H1 (cell line): ENCODE data around the gene CCDC141. TPM values are rescaled to one million over a fixed set of nuclear protein-coding genes. Genes with fewer than 3 reads are reported as not detected.

Experiments used
- RBBP5 ChIP-seq: IDR thresholded peaks from 2 replicates; pipeline ENCODE4 v1.7.1; 2012; ENCODE audit warnings: low read depth, mild to moderate bottlenecking, inconsistent platforms, low read length, moderate library complexity, borderline replicate concordance
- polyA plus RNA-seq, 7 experiments: library from polyadenylated mRNA; depleted of rRNA in 3 of 7; stranded (reverse) in 5 of 7; unstranded in 2 of 7; fragments of >200 nt in 5 of 7; fragments of 200-250 nt in 2 of 7; gene quantifications; 1 replicate in 5 of 7; 2 replicates in 1 of 7; 4 replicates in 1 of 7; pipeline versions ENCODE4 v1.2.1 to v1.2.3, GENCODE V29; 2011 to 2013; ENCODE audit warnings: missing spikeins in 2 of 7, mixed read lengths in 2 of 7
- total RNA-seq: library from RNA; stranded (reverse); fragmentation: NEBNext Ultra II Directional; extraction: Animal tissue kit (Norgen Biotek cat#: 25700); gene quantifications from 2 replicates; pipeline ENCODE4 v1.2.1, GENCODE V29; 2021

CCDC141 gene
- total and polyA plus RNA-seq, 2 of the 8 experiments (the other 6 are each of a cell fraction or from before 2014, with no cell fraction given), result 0.56 to 21.6 TPM

- TF ChIP-seq RBBP5, result no peak
Measured at GRCh38 chr2:178962152-178962551, 87.8 kb downstream of the CCDC141 start (continued).
